Panc1 (cell line): ENCODE data around the gene STK24. TPM values are rescaled to one million over a fixed set of nuclear protein-coding genes. Genes with fewer than 3 reads are reported as not detected.

Experiments used
- ATAC-seq: fragments of 200-7000 bp; cut with Tn5 transposase; 2 replicates; pipeline ENCODE4 v1.9.1; 2020; ENCODE audit warnings: mild to moderate bottlenecking, moderate library complexity
- BruUV-seq: library from RNA; stranded (reverse); fragments of 400-500 nt; replicated peaks from 2 replicates; lab custom pipeline; 2021; lab: Mats Ljungman, UMichigan
- CTCF ChIA-PET: fragments of 300-600 bp; sonication (Branson Sonifier 250); formaldehyde crosslinking; loops from one replicate; lab custom pipeline; 2022; ENCODE audit warnings: antibody characterized with exemption; lab: Charles Lee
- POLR2A ChIA-PET: fragments of 300-600 bp; sonication (Branson Sonifier 250); formaldehyde crosslinking; loops from one replicate; lab custom pipeline; 2022; ENCODE audit warnings: antibody characterized with exemption; lab: Charles Lee
- DNase-seq: peaks from one replicate; pipeline ENCODE4 v3.0.0-alpha.2; 2010; ENCODE audit warnings: low read depth, low spot score
- H3K27ac ChIP-seq: 2 replicates; pipeline ENCODE4 v1.5.1; 2011; ENCODE audit warnings: mild to moderate bottlenecking, low read length, inconsistent platforms
- H3K27me3 ChIP-seq: fragments of 200-500 bp; sonication (Bioruptor generic); 2 replicates; pipeline ENCODE4 v1.6.0; 2014; ENCODE audit warnings: low read length, inconsistent platforms; ENCODE audit not compliant: control insufficient read depth, insufficient read depth
- H3K36me3 ChIP-seq: fragments of 200-500 bp; sonication (Bioruptor generic); 2 replicates; pipeline ENCODE4 v1.5.1; 2014; ENCODE audit warnings: inconsistent platforms, mild to moderate bottlenecking, low read length, moderate library complexity; ENCODE audit not compliant: control insufficient read depth, insufficient read depth
- H3K4me1 ChIP-seq: 2 replicates; pipeline ENCODE4 v1.5.1; 2011; ENCODE audit warnings: inconsistent platforms, mild to moderate bottlenecking, low read length, moderate library complexity; ENCODE audit not compliant: control insufficient read depth, insufficient read depth
- H3K4me3 ChIP-seq, 2 experiments: 2 replicates each; pipeline ENCODE4 v1.5.1; 2011 to 2012; ENCODE audit warnings: low read depth in 2 of 2, low read length in 2 of 2, mild to moderate bottlenecking in 2 of 2, inconsistent platforms in 1 of 2, moderate library complexity in 1 of 2
- H3K9me3 ChIP-seq: fragments of 200-500 bp; sonication (Bioruptor generic); 2 replicates; pipeline ENCODE4 v1.5.1; 2014; ENCODE audit warnings: low read depth, mild to moderate bottlenecking, inconsistent platforms, low read length, moderate library complexity; ENCODE audit not compliant: control insufficient read depth, insufficient read depth
- CTCF ChIP-seq: fragments of 450-650 bp; IDR thresholded peaks from 2 replicates; pipeline ENCODE4 v1.5.1; 2017; ENCODE audit warnings: mild to moderate bottlenecking
- POLR2AphosphoS5 ChIP-seq: IDR thresholded peaks from 2 replicates; pipeline ENCODE4 v1.6.1; 2012; ENCODE audit warnings: mild to moderate bottlenecking, low read depth, low read length, moderate library complexity
- SIN3A ChIP-seq: IDR thresholded peaks from 2 replicates; pipeline ENCODE4 v1.6.1; 2012; ENCODE audit warnings: low read depth, mild to moderate bottlenecking, low read length, moderate library complexity, borderline replicate concordance; ENCODE audit not compliant: insufficient read depth
- TCF7L2 ChIP-seq: IDR thresholded peaks from 2 replicates; pipeline ENCODE4 v1.6.1; 2011; ENCODE audit warnings: mild to moderate bottlenecking, low read depth, low read length, inconsistent platforms
- in situ Hi-C: cut with HindIII; loops from 2 replicates; pipeline ENCODE4 v1.10.0; 2016; ENCODE audit warnings: low sequenced_read_pairs, low pct_unique_long_range_greater_than_20kb
- intact Hi-C: fragments of 100-400 bp; cut with micrococcal nuclease; formaldehyde crosslinking; loops from one replicate; pipeline ENCODE4 v1.10.0; 2022; ENCODE audit not compliant: unreplicated experiment
- total RNA-seq: library from RNA; stranded (reverse); gene quantifications from one replicate; pipeline ENCODE4 v1.2.1, GENCODE V29; 2021; ENCODE audit not compliant: unreplicated experiment
- TF ChIP-seq, protein P1 (sequence below), 2 experiments: IDR thresholded peaks; 2 replicates each; pipeline ENCODE4 v1.6.1; 2011 to 2012; ENCODE audit warnings: low read depth in 2 of 2, control low read depth in 1 of 2, low read length in 1 of 2, mild to moderate bottlenecking in 1 of 2, moderate library complexity in 1 of 2; ENCODE audit not compliant: insufficient read depth in 1 of 2

STK24 gene
- total RNA-seq, 1 experiment from 2014 or later = 57.3 TPM

GRCh38 chr13:98468929-98469328 lies 108.0 kb downstream of the STK24 start:
- no peaks in the 10 kb centered on the region for H3K27me3 ChIP-seq
- H3K36me3 ChIP-seq = no peaks in the 10 kb centered on the region
- ChIA-PET POLR2A (no interaction called here), CTCF (interaction anchor here (0.6 kb wide), 1 partner anchor 343 kb away, joined by 3 read pairs; no protein-coding TSS in a partner anchor)
- ATAC-seq (no peak), DNase-seq (no peak)
- H3K4me1 ChIP-seq = no peaks in the 10 kb centered on the region
- TF ChIP-seq SIN3A (no peak), POLR2AphosphoS5 (no peak), CTCF (no peak), TCF7L2 (no peak)
- TF ChIP-seq, protein P1, sequence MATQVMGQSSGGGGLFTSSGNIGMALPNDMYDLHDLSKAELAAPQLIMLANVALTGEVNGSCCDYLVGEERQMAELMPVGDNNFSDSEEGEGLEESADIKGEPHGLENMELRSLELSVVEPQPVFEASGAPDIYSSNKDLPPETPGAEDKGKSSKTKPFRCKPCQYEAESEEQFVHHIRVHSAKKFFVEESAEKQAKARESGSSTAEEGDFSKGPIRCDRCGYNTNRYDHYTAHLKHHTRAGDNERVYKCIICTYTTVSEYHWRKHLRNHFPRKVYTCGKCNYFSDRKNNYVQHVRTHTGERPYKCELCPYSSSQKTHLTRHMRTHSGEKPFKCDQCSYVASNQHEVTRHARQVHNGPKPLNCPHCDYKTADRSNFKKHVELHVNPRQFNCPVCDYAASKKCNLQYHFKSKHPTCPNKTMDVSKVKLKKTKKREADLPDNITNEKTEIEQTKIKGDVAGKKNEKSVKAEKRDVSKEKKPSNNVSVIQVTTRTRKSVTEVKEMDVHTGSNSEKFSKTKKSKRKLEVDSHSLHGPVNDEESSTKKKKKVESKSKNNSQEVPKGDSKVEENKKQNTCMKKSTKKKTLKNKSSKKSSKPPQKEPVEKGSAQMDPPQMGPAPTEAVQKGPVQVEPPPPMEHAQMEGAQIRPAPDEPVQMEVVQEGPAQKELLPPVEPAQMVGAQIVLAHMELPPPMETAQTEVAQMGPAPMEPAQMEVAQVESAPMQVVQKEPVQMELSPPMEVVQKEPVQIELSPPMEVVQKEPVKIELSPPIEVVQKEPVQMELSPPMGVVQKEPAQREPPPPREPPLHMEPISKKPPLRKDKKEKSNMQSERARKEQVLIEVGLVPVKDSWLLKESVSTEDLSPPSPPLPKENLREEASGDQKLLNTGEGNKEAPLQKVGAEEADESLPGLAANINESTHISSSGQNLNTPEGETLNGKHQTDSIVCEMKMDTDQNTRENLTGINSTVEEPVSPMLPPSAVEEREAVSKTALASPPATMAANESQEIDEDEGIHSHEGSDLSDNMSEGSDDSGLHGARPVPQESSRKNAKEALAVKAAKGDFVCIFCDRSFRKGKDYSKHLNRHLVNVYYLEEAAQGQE (IDR thresholded peaks at IDR 0.05; ENCODE audit: insufficient read depth in 1 of 2, low read depth in 2 of 2, low read length in 1 of 2) = no peak
- no peak overlapping the region for H3K4me3 ChIP-seq
- in situ Hi-C loops = no loop called here
- H3K9me3 ChIP-seq = no peaks in the 10 kb centered on the region
- intact Hi-C loops = no loop called here
- no peak overlapping the region for H3K27ac ChIP-seq
- BruUV-seq = no TSS peak

- intact Hi-C loops = no loop called here
- no peak overlapping the region for H3K4me3 ChIP-seq
- DNase-seq = no peak
- TF ChIP-seq TCF7L2 (no peak), POLR2AphosphoS5 (no peak), CTCF (no peak), SIN3A (no peak)
- TF ChIP-seq, protein P1 (IDR thresholded peaks at IDR 0.05; ENCODE audit: insufficient read depth in 1 of 2, low read depth in 2 of 2, low read length in 1 of 2) = no peak
- no peaks in the 10 kb centered on the region for H3K27me3 ChIP-seq
- ChIA-PET POLR2A (no interaction called here), CTCF (interaction anchor here (0.6 kb wide), 1 partner anchor 342 kb away, joined by 3 read pairs; no protein-coding TSS in a partner anchor)
- H3K36me3 ChIP-seq = no peaks in the 10 kb centered on the region
- in situ Hi-C loops = no loop called here
- no TSS peak for BruUV-seq
- H3K9me3 ChIP-seq = no peaks in the 10 kb centered on the region
- no peaks in the 10 kb centered on the region for H3K4me1 ChIP-seq
- H3K27ac ChIP-seq = no peak overlapping the region
- no peak for ATAC-seq
Observed at GRCh38 chr13:98468361-98468760, 108.5 kb downstream of the STK24 start.
